GM19023 (cell line): ENCODE data around the gene ZCWPW1.
"Not testable (repeated sequence)": the region's sequence is repeated elsewhere in the genome, so short reads cannot be mapped to it uniquely, and the experiment has no call there.

ENCODE experiments used
- ATAC-seq: cut with Tn5 transposase; IDR thresholded peaks from one replicate; pipeline ENCODE4 v1.9.1; 2021; ENCODE audit warnings: mild to moderate bottlenecking, moderate library complexity; ENCODE audit not compliant: unreplicated experiment

Gene ZCWPW1

DNA sequence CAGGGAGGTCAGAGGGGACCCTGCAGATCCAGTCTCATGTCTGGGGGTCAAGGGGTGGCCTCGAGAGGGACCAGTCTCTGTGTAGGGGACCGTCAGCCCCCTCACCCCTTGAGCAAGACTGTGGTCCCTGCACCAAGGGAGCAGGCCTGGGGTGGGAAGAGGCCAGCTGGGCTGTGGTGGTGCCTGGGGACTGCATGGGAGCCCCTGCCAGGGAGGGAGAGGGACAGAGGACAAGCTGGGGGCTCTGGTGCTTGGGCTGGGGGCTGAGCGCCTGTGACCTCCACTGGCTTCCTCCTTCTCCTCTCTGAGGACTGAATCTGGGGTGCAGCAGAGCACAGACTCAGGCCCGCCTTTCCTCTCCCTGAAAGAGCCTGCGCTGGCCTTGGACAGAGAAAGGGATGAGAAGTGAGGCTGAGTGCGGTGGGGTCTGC lies 71.4 kb downstream of the ZCWPW1 start:
- no peak for ATAC-seq

DNA sequence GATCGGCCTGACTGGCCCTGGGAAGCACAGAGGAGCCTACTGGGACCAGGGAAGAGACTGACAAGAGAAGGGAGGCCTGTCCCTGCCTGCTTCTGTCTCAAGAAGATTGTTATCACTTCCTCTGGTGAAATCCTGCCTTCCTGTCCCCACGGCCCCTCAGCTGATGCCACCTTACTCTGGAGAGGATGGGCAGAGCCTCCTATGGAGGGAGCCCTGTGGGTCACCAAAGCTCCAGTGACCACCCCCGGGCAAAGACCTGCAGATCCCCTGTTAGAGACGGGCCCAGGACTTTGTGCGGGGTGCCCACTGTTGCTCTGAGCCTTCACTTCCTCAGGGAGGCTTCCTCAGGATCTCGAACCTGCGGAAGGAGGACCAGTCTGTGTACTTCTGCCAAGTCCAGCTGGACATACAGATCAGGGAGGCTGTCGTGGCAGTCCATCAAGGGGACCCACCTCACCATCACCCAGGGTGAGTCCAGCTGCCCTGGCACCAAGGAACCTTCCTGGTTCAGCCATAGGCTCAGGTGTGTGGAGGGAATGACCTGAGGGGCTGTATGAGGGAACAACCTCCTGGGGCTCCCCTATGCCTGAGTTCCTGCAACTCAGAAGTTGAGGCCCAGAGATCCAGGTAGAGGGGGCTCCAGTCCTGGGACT lies 72.0 kb downstream of the ZCWPW1 start:
- no peak for ATAC-seq

DNA sequence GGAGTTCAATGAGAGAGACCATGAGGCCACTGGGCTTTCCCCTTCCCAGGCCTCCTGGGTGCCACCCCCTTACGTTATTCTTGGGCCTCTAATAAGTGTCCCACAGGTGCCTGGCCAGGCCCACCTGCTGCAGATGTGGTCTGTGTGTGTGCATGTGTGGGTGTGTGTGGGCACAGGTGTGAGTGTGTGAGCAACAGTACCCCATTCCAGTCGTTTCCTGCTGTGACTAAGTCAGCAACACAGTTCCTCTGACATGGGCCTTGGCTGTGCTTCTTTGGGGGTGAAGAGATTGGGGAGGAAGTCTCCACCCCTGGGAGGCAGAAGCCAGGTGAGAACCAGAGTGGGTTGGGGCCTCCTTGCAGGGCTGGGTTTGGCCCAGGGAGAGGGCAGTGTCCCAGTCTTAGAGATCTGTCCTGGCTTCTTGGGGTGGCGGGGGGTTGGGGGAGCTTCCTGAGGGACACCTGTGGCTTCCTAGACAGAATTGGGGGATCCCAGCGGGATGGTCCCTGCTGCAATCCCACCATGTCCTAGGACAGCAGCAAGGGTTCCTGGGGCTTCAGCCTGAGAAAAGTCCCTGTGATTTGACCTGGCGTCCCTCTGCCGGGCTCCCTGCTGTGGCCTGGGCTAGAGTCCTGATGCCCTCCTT lies 74.7 kb downstream of the ZCWPW1 start:
- ATAC-seq, result no peak

DNA sequence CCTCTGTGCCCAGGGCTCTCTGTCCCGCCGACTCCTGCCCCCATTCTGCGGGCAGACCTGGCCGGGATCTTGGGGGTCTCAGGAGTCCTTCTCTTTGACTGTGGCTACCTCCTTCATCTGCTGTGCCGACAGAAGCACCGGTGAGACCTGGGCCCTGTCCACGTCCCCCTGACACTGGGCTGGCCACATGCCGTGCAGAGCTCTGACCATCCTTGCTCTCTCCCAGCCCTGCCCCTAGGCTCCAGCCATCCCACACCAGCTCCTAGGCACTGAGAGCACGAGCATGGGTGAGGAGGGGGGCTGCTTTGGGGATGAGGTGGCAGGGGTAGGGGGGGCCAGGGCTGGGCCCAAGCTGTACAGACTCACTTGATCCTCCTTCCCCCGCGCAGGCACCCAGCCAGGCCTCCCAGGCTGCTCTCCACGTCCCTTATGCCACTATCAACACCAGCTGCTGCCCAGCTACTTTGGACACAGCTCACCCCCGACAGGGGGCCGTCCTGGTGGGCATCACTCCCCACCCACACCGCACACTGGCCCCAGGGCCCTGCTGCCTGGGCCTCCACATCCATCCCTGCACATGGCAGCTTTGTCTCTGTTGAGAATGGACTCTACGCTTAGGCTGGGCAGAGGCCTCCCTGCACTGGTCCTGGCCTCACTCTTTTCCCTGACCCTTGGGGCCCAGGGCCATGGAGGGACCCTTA lies 75.4 kb downstream of the ZCWPW1 start:
- no peak for ATAC-seq

DNA sequence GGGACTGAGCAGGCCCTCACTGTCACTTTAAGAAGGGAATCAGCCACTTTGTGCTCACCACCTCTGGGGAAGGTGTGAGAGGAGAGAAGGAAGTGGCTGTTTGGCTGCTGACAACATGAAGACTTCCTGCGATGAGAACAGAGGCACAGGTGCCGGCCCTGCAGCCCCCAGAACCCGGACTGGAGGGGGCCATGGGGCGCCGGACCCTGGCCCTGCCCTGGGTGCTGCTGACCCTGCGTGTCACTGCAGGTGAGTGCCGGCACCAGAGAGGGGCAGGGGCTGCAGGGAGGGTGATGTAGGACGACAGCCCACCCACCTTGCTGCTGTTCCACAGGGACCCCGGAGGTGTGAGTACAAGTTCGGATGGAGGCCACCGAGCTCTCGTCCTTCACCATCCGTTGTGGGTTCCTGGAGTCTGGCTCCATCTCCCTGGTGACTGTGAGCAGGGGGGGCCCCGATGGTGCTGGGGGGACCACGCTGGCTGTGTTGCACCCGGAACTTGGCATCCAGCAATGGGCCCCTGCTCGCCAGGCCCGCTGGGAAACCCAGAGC lies 76.2 kb downstream of the ZCWPW1 start:
- not testable (repeated sequence) for ATAC-seq

DNA sequence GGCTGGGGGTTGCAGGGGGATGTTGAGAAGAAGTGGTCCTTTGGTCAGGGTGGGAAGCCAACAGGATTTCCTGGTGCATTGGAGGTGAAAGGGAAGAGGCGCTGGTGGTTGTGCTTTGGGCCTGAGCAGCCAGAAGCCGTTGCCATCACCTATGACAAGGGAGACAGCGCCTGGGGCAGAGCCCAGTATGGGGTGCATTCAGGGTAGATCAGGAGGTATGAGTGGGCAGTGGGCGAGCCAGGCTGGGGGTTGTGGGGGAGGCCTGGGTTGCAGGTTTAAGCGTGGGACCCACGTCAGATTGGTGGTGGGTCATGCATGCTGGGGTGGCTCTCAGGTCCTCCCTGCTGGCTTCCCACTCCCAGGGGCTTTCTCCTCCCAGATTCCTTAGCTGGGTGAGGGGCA lies 76.8 kb downstream of the ZCWPW1 start:
- ATAC-seq, result no peak
